GM18519 (cell line): ENCODE results near the gene COL10A1.
A peak's percentile ranks its signal among the peaks of the same experiment; 100 is the strongest.
"Not testable (repeated sequence)": the region's sequence is repeated elsewhere in the genome, so short reads cannot be mapped to it uniquely, and the experiment has no call there.

Experiments
- ATAC-seq: cut with Tn5 transposase; IDR thresholded peaks from one replicate; pipeline ENCODE4 v1.9.1; 2021; ENCODE audit warnings: mild to moderate bottlenecking, moderate library complexity; ENCODE audit not compliant: unreplicated experiment, low FRiP score

COL10A1 gene

DNA sequence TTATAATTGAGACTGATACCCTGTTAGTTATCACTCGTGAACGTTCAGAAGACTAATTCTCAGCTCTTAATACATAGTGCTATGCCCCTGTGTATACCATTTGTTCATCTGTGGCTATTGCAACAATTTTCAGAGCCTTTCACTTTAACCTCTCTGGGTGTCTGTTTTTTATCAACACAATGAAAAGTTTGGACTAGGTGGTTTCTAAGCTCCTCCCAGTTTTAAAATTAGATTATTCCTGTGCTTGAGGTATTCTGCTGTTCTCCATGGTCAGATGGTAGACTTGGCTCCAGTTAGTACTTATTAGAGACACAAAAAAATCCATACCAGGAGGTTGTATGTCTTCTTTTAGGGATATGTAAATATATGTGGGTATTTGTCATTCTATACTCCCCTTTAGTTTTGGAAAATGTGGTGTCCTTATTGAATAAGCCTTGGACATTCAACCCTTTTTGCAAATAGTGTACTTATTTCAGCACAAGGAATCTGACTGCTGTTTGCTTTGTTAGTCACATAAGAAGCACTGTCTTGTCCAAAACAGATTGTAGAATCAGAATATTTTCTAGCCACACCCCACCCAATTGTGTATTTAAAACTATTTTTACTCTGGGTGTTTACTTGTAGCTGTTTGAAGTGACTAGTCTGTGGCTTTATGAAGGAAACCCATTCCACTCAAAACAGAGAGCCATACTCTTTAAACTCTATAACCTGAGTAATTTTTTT is 2.0 kb upstream of the COL10A1 start:
- ATAC-seq: no peak

DNA sequence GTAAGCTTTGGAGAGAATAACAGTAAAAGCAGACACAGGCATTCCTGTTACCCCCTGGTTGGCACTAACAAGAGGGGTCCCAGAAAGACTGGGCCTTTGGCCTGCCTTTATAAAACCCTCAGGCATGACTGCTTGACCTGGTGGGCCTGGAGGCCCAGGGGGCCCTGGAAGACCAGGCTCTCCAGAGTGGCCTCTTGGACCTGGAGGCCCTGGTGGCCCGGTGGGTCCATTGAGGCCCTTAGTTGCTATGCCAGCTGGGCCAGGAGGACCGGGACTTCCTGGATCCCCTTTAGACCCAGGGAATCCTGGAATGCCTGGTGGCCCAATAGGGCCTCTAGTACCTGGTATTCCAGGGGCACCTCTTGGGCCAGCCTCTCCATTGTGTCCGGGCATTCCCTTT is 5.5 kb downstream of the COL10A1 start:
- ATAC-seq: no peak

DNA sequence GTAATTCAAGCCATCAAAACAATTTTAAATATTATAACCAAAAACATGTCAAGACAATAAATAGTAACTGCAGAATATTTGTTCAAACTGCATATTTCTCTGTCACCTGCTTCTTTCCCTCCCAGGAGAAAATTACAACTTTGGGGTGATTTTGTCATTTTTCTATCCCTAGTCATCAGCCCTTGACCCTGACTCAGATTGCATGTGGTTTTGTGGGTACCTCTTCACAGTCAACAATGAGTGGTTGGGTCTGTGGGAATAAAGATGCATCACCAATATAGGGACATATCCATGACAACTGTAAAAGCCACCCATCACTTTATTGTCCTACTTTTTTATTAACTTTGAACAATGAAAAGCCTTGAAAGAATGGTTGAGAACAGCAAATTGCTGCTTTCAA is 7.3 kb downstream of the COL10A1 start:
- ATAC-seq: no peak

DNA sequence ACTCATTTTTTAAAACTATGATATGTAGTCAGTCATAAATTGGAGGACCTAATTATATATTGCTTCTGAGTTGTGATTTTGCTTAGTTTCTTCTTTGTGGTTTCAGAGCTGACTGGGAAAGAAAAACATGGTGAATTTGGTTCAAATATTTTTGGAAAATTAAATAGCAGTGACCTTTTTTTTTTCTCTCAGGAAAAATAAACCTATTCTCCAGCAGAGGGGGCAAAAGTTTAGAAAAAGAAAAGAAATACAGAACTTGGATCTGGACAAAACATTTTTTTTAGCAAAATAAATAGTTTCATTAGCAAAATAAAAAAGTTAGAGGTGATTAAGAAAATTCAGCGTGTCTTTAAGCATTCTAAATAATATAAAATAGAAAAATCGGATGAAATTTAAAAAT is 10.2 kb downstream of the COL10A1 start:
- no peak for ATAC-seq

DNA sequence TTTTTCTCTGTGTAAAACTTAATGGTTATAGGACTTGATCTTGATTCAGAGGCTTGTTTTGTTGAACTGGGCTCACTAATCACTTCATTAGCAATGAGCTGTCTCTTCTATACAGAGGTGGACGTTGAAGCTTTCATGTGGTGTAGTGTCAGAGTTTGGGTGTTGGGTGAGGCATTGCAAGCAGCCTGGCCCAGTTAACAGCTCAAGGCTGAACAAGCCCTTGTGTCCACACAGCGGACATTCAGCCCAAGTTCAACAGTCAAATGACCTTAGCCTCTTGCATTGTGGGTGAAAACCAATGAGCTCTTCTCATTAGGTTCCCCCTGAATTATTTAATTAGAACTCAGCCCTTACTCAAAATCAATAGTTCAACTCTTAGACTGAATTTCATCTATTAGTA is 12.5 kb downstream of the COL10A1 start:
- no peak for ATAC-seq

DNA sequence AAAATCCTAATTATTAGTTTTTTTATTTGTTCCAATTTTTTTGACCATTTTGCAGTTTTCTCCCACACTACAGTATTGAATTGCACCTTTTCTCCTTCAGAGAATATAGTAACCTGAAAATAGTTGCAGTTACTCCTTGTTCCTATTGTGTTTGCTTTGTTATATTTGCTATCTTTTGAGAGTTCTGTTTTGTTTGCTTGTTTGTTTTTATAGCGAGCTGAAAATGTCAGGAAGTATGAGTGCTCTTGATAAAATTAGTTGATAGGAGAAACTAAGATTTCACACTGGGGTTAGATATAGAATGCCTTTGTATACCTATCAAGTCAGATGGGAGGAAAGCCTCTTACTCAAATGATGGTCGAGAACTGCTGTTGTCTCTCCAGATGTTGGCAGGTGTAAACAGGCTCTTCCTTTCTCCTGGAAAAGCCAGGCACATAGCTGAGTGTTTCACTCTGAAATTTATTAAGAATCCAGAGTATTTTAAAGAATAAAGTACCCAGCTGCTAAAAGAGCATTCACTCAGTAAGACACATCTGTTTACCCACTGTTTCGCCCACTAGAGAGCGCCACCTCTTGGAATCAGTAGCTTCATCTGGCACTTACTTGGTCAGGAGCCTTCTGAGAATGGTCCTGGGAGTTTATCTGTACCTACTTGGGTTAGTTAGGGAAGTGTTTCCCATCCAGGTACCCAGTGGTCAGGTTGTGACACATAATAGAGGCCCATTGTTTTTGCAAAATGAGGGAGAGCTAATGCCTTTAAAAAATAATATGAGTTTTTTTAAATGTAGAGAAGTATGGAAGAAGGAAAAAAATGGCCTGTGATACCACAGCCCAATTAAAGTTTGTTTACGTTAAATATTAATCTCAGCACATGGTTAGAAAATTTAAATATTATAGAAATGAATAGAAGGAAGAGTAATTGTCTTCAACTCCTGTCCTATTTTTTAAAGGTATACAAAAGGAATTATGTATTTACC is 14.1 kb downstream of the COL10A1 start:
- ATAC-seq: peak; percentile 51

DNA sequence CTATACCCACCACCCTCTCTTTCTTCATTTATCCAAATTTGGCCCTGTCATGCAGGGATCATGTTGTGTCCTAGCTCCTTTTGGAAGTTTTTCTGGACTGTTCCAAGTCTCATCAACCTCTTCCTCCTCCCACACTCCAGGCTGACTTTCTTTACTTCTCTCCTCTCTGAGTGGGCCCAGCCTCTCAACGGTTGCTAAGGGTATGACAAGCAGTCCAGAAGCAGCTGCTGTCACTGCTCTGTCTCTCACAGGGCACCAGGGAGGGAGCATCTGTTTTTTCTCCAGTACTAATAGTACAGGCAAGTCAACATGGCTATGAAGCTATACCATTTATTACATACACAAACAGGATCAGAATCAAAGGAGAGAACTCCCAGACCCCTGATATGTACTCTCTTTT is 17.1 kb downstream of the COL10A1 start:
- no peak for ATAC-seq

DNA sequence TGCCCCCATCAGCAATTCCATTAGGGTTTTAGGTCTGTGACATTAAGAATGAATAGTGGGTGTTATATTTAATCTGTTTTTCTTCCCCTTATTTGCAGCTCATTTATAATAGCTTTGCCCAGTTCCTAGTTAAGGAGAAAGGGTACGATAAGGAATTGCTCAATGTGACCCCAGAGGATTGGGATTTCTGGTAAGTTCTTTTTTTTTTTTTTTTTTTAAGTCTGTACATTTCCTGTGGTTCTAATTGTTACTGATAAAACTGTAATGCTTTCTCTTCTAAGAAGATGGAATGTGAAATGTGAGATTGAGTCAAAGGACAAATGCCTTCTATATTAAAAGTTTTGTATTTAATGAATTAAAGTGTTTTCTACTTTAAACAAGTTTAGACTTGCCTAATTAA is 19.8 kb downstream of the COL10A1 start:
- ATAC-seq: no peak

DNA sequence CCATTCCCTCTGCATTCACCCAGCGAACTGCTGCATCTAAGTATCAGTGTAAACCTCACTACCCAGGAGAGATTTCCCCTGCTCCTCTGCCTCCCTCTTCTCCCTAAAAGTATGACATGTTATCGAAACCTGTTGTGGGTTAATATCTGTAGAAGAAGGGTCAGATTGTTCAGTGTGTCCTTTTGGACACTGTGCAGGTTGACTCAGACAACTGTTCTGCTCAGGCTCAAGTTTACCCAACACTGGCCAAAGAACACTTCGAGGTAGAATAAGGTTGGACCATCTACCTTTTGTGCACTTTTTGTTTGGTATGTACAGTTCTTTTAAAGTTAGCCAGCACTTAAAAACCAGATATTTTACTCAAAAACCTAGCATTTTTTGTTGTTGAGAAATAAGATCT is 20.7 kb downstream of the COL10A1 start:
- no peak for ATAC-seq

DNA sequence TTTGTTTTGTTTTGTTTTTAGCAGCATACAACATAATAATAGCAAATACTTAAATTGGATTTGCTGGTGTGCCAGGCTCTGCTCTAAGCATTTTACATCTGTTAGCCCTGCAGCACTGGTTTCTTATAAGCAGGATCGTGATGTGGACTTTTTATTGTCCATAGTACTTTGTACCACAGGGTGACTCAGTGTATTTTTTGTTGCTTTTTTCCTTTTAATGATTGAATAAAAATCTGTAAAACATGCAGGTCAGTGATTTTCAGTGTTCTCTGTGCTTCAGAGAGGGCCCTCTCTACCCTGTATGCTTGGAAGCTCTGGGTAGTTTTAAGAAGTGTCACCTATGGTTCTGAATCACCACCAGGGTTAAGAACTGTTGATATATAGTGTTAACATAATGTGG is 21.3 kb downstream of the COL10A1 start:
- ATAC-seq: no peak

DNA sequence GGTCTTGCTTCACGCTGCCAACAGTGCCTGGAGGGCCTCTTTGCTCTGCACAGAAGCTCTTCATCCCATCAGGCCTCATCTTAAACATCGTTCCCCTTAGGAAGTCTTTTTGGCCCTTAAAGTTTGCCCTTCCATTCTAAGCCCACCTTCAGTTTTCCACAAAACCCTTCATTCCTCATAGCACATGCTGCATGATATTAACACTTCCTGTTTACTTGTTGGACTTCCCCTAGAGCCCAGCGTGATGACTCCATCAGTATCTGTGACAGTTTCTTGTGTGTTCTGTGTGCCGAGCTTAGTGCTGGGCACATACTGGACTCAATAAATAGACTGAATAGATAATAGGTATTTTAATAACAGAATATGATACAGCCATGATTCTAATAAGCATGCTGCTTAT is 23.1 kb downstream of the COL10A1 start:
- ATAC-seq: no peak

DNA sequence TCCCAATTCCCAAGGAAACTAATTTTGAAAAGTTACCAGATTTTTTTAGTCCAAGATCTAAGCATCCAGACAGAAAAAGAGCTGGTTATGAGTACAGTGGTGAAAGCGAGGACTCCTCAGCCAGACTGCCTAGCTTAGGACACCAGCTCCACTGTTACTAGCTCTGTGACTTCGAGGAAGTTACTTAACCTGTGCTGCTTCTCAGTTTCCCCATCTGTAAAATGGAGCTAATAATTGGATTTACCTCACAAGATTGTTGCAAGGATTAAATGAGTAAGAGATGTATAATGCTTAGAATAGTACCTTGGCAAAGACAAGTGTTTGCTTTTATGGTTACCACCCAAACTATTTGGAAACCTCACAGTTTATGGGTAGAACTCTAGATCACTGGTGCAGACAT is 24.1 kb downstream of the COL10A1 start:
- ATAC-seq: no peak

DNA sequence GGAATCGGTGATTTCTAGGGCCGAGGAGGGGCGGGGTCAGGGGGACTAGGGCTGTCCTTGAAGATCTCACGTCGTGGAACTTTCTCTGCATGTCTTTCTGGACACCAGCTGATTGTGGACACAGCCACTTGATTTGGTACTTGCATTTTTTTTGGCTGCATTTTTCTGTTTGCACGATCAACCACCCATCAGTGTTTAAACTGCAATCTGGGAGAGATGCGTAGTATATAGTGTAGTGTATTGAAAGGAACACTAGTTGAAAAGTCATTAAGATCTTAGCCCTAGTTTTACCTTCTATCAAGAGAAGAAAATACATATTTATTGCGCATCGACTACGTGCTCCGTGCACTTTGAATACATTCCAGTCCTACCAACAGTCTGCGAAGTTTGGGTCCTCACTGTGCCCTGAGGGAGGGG is 24.6 kb downstream of the COL10A1 start:
- ATAC-seq: no peak

DNA sequence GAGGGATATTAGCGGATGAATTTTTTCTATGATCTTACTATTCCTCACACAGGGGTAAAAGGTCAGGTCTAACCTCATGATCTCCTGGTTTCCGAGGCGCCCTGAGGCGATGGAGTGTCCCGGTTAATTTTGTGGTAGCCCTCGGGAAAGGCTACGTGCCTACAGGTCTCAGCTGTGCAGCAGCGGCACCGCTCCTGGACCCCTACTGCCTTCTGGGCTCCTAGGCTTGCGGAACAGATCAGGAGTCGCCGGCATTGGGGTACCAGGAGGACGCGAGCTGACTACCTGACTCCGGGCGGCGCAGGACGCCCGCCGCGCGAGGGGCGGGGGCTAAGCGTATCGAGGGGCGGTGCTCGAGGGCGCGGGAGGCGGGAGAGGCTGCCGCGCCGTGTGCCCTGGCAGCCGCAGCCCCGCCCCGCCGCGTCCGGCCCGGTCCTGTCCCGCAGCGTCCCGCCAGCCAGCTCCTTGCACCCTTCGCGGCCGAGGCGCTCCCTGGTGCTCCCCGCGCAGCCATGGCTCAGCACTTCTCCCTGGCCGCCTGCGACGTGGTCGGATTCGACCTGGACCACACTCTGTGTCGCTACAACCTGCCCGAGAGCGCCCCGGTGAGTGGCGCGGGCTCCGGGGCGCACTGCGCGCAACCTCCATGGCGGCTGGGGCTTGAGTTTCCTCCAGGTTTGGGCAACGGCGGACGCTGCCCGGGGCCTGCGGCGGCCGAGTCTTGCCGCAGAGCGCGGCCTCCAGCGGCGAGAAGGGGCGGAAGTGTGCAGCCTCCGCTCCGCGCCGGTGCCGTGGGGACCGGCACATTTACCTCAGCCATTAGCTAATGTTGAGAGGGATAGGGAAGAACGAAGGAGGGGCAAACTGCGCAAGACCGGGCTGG is 25.3 kb downstream of the COL10A1 start, which contains the start of gene NT5DC1:
NT5DC1 (plus strand) TSS at position 435 of the 883 bp plus-strand sequence; CDS start at position 513, 78 bp downstream.
- peak; percentile 75 for ATAC-seq

DNA sequence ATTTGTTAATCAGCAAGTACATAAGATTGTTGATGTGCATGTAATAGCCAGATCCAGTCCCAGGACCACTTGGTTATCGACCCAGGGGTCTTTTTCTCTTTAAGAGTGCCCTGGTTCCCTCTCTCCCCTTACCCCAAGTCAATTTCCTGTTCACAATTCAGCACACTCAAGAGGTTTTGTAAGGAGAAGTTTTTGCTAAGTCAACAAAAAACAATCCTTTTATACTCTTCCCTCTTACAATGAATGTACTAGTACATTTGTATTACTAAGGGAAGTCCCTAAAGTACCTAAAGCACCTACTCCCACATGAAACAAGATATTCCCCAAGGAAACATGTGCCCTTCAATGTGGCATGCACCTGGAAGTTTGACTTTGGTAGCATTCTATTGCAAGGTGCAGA is 26.9 kb downstream of the COL10A1 start:
- ATAC-seq: no peak

DNA sequence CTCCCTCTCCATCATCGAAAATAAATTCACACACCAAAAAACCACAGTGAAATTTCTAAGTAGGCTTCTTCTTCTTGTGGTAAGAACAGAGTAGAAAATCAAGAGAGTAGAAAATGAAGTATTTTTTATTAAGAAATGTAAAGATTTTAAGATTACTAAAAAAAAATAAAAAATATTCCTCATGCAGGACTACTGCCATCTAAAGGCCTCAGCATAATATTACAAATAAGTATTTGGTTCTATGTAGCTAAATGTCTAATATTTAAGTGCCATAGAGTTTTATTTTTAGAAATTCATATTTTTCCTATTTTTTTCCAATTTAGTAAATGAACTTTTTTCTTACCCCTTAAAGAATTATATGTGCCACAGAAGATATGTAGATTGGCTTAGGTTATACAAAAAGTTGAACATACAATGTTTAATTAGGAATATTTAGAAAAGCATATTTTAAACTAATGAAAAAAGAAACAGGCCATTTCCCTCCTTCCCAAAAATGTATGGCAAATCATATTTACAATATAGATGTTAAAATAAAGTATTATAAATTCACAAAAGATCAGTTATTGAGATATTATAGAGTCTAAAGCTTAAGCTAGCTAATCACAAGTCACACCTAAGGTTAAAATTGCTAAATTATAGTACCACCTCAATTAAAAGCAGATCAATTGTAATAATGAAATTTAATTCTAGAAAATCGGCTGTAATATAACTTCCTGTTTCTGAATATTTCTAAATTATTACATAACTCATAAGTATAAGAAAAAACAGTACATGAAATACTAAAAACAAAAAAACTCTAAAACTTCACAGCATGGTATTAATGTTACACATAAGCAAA is 28.7 kb downstream of the COL10A1 start:
- ATAC-seq: no peak

DNA sequence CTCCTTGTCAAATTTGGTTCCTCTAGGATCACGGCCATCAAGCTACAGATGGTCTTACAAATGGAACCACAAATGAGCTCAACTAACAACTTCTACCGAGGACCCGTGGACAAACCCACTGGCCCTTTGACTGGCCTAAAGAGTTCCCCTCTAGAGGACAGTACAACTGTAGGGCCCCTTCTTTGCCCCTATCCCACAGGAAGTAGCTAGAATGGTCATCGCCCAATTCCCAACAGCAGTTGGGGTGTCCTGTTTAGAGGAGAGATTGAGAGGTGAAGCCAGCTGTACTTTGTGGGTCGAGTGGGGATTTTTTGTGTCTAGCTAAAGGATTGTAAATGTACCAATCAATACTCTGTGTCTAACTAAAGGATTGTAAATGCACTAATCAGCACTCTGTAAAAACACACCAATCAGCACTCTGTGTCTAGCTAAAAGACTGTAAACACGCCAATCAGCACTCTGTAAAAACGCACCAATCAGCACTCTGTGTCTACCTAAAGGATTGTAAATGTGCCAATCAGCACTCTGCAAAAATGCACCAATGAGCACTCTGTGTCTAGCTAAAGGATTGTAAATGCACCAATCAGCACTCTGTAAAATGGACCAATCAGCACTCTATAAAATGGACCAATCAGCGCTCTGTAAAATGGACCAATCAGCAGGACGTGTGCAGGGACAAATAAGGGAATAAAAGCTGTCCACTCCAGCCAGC is 29.7 kb downstream of the COL10A1 start:
- not testable (repeated sequence) for ATAC-seq

DNA sequence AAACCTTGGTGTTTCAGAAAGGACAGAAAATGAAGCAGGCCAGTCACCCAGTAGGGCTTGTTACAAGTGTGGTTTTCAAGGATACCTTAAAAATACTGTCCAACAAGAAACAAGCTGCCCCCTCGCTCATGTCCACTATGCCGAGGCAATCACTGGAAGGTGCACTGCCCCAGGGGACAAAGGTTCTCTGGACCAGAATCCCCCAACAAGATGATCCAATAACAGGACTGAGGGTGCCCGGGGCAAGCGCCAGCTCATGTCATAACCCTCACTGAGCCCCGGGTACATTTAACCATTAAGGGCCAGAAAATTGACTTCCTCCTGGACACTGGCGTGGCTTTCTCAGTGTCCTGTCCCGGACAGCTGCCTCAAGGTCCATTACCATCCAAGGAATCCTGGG is 31.9 kb downstream of the COL10A1 start:
- ATAC-seq: no peak

DNA sequence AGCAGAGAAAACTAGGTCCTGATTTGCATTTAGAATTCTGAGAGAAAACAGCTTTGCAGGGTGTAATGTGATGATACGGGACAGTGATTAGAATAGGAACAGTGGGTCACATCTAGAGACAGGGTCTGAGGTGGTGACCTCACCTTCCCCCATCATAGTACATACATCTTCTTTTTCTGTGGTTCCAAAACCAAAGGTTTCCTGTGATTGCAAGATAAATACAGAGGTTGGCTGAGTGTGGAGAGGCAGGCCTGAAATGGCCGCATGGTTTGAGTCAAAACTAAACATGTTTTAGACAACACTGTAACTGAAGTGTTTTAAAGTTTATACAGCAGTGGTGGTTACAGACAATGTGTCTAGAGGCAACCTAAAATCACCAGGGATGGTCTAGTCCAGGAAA is 35.7 kb downstream of the COL10A1 start:
- peak; percentile 78 for ATAC-seq
